ACHN (cell line): ENCODE data around the gene CEP57L1.
"Not testable (repeated sequence)": the region's sequence is repeated elsewhere in the genome, so short reads cannot be mapped to it uniquely, and the experiment has no call there.

ENCODE experiments used
- DNase-seq: peaks from one replicate; pipeline ENCODE4 v3.0.0-alpha.2; 2015
- in situ Hi-C: cut with HindIII; loops from 2 replicates; pipeline ENCODE4 v1.10.0; 2017; ENCODE audit warnings: low sequenced_read_pairs, low pct_ligation_motif_present, low pct_unique_long_range_greater_than_20kb

CEP57L1 gene

DNA sequence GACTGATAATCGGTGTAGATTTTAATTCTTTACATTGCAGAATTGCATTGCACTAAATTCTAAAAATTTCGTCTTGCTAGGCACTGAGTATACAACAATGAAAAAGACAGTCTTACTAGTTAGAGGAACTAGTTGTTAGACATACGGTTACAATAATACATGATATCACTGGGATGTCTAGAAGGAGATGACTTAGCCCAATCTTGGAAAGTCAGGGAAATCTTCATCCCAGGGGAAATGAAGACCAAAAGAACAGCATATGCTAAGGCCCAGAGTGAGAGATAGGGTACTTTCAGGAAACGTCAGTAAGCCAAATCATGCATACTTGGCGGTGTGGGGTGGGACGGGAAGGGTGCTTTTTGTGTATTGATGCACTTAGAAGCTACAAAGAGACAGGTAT lies 901 bp downstream of the CEP57L1 start:
- in situ Hi-C loops: no loop called here
- DNase-seq: no peak

DNA sequence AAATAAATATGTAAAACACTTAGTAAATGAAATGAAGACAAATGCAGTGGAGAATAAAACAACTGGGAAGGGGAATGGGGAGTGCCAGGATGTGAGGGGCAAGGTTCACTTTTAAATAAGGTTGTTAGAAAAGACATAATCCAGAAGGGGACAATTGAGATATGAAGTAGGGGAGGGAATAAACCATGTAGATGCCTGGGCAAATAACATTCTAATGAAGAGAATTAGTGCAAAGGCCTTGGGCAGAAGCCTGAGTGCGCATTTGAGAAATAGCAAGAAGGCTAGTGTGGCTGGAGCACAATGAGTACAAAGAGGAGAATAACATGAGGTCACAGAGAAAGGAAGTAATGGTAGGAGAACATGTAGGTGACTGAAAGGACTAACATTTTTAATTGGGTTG lies 2.4 kb downstream of the CEP57L1 start:
- no peak for DNase-seq
- in situ Hi-C loops: no loop called here

DNA sequence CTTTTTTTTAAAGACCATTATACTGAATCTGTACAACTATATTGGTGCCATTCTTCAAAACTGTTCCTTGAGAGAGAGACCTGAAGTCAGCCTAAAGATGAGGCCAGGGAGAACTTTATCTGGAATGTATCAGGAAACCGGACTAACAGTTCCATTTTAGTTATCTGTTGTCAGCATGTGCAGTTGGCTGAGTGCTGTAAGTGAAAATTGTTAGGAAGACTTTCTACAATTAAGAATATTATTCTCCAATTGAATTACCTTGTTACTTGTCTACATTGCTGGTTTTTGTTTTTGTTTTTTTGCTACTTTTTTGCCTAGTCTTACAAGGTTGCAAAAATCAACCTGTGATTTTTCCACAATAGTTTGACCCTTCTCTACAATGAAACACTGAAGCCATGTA lies 7.5 kb downstream of the CEP57L1 start:
- in situ Hi-C loops: no loop called here
- no peak for DNase-seq

DNA sequence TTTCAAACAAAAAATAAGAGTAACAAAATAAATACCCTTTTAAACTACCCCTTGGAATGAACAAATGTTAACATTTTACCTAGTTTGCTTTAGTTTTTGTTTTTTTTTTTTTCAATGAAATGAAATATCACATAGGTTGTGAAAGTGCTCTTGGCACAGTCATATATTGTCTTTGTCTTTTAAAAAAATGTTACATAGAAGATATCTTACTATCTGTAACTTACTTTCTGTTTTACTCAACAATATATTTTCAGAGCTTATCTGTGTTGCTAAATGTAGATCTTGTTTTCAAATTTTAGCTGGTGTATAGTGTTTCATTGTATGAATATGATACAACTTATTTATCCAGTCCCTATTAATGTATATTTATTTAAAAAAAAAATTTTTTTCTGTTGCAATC lies 8.6 kb downstream of the CEP57L1 start:
- DNase-seq: no peak
- in situ Hi-C loops: no loop called here

DNA sequence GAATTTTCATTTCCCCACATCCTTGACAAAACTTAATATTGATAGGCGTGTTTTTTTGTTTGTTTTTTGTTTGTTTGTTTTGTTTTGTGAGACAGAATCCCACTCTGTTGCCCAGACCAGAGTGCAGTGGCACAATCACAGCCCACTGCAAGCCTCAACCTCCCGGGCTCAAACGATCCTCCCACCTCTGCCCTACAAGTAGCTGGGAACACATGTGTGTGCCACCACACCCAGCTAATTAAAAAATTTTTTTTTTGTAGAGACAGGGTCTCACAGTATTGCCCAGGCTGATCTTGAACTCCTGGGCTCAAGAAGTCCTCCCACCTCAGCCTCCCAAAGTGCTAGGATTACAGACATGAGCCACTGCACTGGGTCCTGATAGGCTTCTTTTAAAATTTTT lies 9.2 kb downstream of the CEP57L1 start:
- in situ Hi-C loops: no loop called here
- no peak for DNase-seq

DNA sequence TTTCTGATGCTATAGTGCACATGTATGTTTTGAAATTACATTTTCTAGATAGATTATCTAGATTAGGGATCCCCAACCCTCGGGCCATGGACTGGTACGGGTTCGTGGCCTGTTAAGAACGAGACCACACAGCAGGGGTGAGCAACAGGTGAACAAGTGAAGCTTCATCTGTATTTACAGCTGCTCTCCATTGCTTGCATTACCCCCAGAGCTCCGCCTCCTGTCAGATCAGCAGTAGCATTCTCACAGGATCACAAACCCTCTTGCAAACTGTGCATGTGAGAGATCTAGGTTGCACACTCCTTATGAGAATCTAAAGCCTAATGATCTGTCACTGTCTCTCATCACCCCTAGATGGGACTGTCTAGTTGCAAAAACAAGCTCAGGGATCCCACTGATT lies 10.4 kb downstream of the CEP57L1 start:
- DNase-seq: no peak
- in situ Hi-C loops: no loop called here

DNA sequence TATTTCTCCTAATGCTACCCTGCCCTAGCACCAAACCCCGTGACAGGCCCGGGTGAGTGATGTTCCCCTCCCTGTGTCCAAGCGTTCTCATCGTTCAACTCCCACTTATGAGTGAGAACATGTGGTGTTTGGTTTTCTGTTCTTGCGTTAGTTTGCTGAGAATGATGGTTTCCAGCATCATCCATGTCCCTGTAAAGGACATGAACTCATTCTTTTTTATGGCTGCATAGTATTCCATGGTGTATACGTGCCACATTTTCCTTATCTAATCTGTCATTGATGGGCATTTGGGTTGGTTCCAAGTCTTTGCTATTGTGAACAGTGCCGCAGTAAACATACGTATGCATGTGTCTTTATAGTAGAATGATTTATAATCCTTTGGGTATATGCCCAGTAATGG lies 14.4 kb downstream of the CEP57L1 start:
- in situ Hi-C loops, DNase-seq: not testable (repeated sequence)

DNA sequence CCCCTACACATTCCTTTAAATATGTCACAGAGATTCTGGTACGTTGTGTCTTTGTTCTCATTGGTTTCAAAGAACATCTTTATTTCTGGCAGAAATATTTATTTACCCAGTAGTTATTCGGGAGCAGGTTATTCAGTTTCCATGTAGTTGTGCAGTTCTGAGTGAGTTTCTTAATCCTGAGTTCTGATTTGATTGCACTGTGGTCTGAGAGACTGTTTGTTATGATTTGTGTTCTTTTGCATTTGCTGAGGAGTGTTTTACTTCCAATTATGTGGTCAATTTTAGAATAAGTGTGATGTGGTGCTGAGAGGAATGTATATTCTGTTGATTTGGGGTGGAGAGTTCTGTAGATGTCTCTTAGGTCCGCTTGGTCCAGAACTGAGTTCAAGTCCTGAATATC lies 17.4 kb downstream of the CEP57L1 start:
- DNase-seq, in situ Hi-C loops: not testable (repeated sequence)

DNA sequence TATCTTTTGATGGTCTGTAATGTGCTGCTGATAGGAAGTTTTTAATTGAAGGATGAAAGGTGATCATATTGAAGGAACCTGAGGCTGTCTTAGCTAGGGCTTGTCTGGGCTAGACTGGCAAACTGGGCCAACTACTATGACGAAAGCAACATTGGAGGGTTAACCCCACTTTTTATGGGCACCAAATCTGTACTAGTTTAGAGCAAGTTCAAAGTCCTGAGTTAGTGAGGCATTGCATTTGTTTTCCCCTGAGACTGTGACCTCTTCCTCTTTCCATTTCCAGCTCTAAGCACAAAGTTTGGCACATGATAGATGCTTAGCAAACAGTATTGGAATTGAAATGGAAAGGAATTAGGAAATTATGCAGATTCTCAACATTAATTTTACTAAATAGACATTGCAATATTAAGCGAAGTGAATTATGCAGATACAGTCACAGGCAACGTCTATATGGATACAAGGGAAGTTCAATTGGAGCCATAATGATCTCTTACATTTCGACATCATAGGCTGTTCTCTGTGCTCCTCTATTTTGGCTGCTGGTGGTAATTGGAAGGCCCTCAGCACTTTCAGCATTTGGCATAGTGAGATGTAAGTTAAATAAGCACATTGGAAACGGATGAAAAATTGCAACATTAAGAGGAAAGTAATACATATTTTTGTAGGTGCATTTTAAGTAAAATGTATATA lies 22.2 kb downstream of the CEP57L1 start:
- no peak for DNase-seq
- in situ Hi-C loops: no loop called here

DNA sequence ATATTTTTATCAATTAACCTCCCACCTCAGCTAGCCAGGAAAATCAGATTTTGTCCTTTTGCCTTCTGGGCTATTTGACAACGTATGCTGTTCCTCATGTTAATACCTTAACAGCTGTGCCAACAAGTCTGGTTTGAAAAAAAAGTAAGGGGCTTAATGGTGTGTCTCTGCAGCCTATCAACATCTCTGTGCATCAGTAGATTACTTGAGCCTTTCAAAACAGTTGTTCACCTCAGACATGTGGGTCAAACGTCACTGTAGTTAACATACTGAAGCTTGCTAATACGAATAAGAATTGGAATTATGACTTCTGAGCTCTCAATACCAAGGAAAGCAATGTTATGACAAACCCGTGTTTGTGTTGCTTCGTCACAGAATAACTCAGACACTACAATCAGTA lies 23.0 kb downstream of the CEP57L1 start:
- in situ Hi-C loops: no loop called here
- no peak for DNase-seq

DNA sequence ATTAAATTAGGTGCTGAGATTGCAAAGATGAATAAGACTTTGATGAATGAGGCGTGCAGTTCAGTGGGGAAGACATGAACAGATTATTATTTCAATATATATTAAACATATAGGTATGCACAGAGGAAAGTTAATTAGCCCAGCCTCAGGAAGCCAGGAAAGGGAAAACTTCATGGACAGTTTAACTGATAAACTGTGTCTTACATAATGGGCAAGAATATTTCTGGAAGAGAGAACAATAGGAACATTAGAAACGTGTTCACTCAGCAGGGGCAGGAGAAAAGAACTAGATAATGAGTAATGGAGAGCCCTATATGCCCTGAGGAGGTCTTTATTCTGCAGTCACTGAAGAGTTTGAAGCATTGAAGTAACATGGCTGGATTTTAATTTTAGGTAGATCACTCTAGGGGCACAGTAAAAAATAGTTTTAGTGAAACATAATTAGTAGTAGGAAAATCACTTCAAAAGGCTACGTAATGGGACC lies 23.6 kb downstream of the CEP57L1 start:
- in situ Hi-C loops: no loop called here
- DNase-seq: no peak

DNA sequence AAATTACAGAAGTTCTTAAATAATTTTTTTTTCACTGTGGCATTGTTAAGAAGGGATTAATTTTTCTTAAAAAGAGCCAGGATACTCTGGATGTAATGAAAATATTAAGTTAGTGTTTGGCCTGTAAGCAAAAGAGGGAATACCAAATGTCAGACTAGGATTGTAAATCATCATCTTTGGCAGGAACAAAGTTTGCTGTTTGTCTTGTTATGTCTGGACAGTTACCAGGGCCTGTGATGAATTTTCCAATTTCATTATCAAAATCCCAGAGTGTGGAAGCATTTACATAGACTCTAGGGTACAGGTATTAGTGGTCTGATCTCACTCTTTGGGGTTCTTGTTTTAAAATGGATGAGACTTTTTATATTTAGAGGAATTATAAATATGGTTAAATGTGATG lies 26.1 kb downstream of the CEP57L1 start:
- no peak for DNase-seq
- in situ Hi-C loops: no loop called here

DNA sequence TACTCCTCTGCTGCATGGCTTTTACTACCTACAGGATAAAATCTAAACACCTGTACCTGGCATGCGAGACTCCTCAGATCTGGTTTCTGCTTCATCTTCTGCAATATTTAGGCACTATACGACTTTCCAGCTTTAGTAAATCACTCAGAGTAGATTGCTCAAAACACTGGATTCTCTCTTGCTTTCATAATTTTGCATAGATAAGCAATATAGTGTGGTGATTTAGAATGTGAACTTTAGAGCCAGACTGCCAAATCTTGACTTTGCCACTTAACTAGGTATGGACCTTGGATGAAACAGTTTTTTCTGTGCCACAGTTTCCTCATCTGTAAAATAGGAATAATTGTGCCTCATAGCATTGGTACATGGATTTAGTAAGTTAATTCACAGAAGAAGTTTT lies 28.9 kb downstream of the CEP57L1 start:
- in situ Hi-C loops: no loop called here
- DNase-seq: no peak

DNA sequence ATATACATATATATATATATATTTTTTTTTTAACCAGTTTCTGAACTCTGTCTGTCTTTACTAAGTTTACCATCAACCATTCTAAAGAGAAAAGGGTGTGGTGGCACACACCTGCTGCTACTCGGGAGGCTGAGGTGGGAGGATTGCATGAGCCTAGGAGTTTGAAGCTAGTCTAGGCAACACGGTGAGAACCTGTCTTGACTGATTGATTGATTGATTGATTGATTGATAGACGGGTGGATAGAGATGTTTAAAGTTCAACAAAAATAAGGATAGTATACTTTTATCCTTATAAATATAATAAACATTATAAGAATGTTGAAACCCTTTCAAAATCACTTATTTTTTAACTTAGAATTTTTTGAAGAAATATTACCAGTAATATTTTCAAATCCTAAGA lies 30.2 kb downstream of the CEP57L1 start:
- in situ Hi-C loops: no loop called here
- DNase-seq: no peak

DNA sequence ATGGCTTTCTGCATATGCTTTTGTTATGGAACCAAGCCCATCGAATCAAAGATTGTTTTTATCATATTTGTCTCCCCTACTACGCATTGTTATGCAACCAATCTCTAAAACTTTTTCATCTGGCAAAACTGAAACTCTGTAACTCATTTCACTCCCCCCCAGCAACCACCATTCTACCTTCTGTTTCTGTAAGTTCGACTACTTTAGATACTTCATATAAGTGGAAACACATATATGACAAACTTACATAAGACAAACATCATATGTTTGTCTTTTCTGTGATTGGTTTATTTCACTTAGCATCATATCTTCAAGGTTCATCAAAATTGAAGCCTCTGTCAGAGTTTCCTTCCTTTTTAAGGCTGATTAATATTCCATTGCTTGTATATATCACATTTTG lies 34.8 kb downstream of the CEP57L1 start:
- DNase-seq: no peak
- in situ Hi-C loops: no loop called here

DNA sequence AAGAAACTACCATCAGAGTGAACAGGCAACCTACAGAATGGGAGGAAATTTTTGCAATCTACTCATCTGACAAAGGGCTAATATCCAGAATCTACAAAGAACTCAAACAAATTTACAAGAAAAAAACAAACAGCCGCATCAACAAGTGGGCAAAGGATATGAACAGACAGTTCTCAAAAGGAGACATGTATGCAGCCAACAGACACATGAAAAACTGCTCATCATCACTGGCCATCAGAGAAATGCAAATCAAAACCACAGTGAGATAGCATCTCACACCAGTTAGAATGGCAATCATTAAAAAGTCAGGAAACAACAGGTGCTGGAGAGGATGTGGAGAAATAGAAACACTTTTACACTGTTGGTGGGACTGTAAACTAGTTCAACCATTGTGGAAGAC lies 40.3 kb downstream of the CEP57L1 start:
- in situ Hi-C loops, DNase-seq: not testable (repeated sequence)

DNA sequence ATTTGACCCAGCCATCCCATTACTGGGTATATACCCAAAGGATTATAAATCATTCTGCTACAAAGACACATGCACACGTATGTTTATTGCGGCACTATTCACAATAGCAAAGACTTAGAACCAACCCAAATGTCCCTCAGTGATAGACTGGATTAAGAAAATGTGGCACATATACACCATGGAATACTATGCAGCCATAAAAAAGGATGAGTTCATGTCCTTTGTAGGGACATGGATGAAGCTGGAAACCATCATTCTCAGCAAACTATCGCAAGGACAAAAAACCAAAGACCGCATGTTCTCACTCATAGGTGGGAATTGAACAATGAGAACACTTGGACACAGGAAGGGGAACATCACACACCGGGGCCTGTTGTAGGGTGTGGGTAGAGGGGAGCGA lies 40.7 kb downstream of the CEP57L1 start:
- in situ Hi-C loops, DNase-seq: not testable (repeated sequence)

DNA sequence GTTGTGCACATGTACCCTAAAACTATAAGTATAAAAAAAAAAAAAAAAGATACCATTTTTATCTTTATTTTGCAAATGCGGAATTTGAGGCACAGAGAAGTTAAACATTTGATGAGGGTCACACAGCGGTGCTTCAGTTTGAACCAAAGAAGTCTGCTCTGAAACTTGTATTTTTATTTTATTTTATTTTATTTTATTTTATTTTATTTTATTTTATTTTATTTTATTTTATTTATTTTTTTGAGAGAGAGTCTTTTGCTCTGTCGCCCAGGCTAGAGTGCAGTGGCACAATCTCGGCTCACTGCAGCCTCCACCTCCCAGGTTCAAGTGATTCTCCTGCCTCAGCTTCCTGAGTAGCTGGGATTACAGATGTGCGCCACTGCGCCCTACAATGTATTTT lies 41.2 kb downstream of the CEP57L1 start:
- in situ Hi-C loops, DNase-seq: not testable (repeated sequence)

DNA sequence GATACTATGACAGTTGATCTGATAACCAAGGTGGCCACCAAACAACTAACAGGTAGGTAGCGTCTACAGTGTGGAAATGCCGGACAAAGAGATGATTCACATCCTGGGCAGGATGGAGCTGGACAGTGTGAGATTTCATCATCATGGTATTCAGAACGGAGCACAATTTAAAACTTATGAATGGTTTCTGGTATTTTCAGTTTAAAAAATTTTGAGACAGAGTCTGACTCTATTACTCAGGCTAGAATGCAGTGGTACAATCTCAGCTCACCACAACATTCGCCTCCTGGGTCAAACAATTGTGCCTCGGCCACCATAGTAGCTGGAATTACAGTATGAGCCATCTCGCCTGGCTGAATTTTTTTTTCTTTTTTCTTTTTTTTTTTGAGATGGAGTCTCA lies 43.8 kb downstream of the CEP57L1 start:
- in situ Hi-C loops: no loop called here
- DNase-seq: no peak

DNA sequence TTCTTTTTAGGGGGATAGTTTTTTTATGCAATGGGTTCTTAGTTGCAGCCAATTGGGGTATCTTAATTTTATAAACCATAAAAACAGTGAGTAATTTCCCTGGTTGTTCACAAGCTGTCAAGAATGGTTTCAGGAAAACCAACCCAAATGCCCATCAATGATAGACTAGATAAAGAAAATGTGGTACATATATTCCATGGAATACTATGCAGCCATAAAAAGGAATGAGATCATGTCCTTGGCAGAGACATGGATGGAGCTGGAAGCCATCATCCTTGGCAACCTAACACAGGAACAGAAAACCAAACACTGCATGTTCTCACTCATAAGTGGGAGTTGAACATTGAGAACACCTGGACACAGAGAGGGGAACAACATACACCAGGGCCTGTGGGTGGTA lies 46.8 kb downstream of the CEP57L1 start:
- in situ Hi-C loops: not testable (repeated sequence)

DNA sequence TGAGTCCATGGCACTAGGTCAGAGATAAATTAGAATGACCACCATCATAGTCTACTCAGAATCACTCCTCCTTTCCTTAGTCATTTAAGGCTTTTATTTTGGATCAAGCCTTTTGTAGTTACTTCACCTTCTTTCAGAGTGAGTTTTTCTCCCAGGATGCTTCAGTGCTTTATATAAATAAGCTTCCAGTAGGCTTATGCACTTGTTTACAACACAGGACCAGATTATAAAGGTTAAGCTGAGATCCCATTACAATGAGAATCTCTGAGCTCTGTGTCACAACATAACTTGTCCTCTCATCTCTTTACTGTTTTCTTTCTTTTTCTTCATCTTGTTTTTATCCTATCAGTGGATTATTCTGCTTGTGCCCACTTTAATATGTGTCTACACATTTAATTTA lies 47.9 kb downstream of the CEP57L1 start:
- no peak for DNase-seq
- in situ Hi-C loops: no loop called here

More for the DNA sequence above, 46.8 kb downstream of the CEP57L1 start:
- not testable (repeated sequence) for DNase-seq
